ENCODE results near the gene SEL1L2.

GRCh38 chr20:13822459-13822858 lies 168.0 kb downstream of the SEL1L2 start:
- TF ChIP-seq CTCF (conservative IDR thresholded peaks at IDR 0.05 in 1 of 2, IDR thresholded peaks at IDR 0.05 in 1 of 2; ENCODE audit: extremely low read depth in 1 of 2, insufficient read depth in 1 of 2, low read depth in 1 of 2, low read length in 2 of 2), result peak in 1 of 2 donors; percentile 10
- TF ChIP-seq EZH2 (IDR thresholded peaks at IDR 0.05; ENCODE audit: borderline replicate concordance, low read length), result no peak
